HepG2 (cell line): ENCODE measurements around the gene NAA16. TPM values are rescaled to one million over a fixed set of nuclear protein-coding genes. Genes with fewer than 3 reads are reported as not detected.

Source experiments
- ATAC-seq: fragments of 200-7000 bp; cut with Tn5 transposase; 3 replicates; pipeline ENCODE4 v1.9.1; 2020; ENCODE audit warnings: mild to moderate bottlenecking, moderate library complexity
- BruUV-seq: library from RNA; stranded (reverse); fragments of 400-500 nt; replicated peaks from 2 replicates; lab custom pipeline; 2021; lab: Mats Ljungman, UMichigan
- CTCF ChIA-PET: fragments of 300-600 bp; formaldehyde crosslinking; extraction: SDS; loops from one replicate; lab custom pipeline; 2021; ENCODE audit warnings: low total read pairs, inconsistent platforms, low intra/inter-chr PET ratio; lab: Yijun Ruan, JAX
- POLR2A ChIA-PET: fragments of 350-600 bp; sonication (Branson Sonifier 250); formaldehyde crosslinking; loops from one replicate; lab custom pipeline; 2020; ENCODE audit warnings: antibody characterized with exemption, inconsistent platforms; lab: Yijun Ruan, JAX
- DNase-seq: peaks from one replicate; pipeline ENCODE4 v3.0.0-alpha.2; 2015; ENCODE audit warnings: low spot score
- FAIRE-seq: peaks from 3 replicates; lab custom pipeline; 2011; peaks lifted over from hg19 to GRCh38; lab: Jason Lieb, UNC
- H2AFZ ChIP-seq: one replicate; pipeline ENCODE4 v1.6.1; 2011; ENCODE audit warnings: low read length, inconsistent platforms
- H3K27ac ChIP-seq: fragments of 300-600 bp; 3 replicates; pipeline ENCODE4 v1.8.0; 2011; ENCODE audit warnings: mixed run types, mild to moderate bottlenecking, mixed read lengths, low read length, inconsistent platforms; ENCODE audit not compliant: insufficient read depth; ENCODE audit errors: extremely low read length
- H3K27me3 ChIP-seq, 2 experiments: fragments of 200-600 bp in 1 of 2; 2 replicates in 1 of 2; 3 replicates in 1 of 2; pipeline versions ENCODE4 v1.6.0 to v1.8.0; 2011; ENCODE audit warnings: low read length in 2 of 2, mild to moderate bottlenecking in 2 of 2, moderate library complexity in 2 of 2, inconsistent platforms in 1 of 2; ENCODE audit not compliant: insufficient read depth in 2 of 2, control insufficient read depth in 1 of 2
- H3K36me3 ChIP-seq, 2 experiments: fragments of 200-600 bp in 1 of 2; replicated peaks in 1 of 2; 2 replicates in 1 of 2; 3 replicates in 1 of 2; pipeline versions ENCODE4 v1.5.1 to v1.8.0; 2011; ENCODE audit warnings: low read length in 2 of 2, inconsistent platforms in 1 of 2; ENCODE audit not compliant: insufficient read depth in 2 of 2, control insufficient read depth in 1 of 2
- H3K4me1 ChIP-seq: 2 replicates; pipeline ENCODE4 v1.5.1; 2012; ENCODE audit warnings: low read length, inconsistent platforms; ENCODE audit not compliant: insufficient read depth
- H3K4me2 ChIP-seq: 2 replicates; pipeline ENCODE4 v1.6.0; 2011; ENCODE audit warnings: low read depth, low read length, inconsistent platforms
- H3K4me3 ChIP-seq, 3 experiments: fragments of 200-600 bp in 1 of 3; sonication (generic), shearing (Covaris generic) in 1 of 3; replicated peaks in 1 of 3; 2 replicates each; pipeline ENCODE4 v1.5.1; 2011 to 2016; ENCODE audit warnings: low read length in 3 of 3, inconsistent platforms in 2 of 3, low read depth in 2 of 3, mild to moderate bottlenecking in 2 of 3, control low read depth in 1 of 3, mixed read lengths in 1 of 3; ENCODE audit not compliant: insufficient read depth in 1 of 3
- H3K79me2 ChIP-seq: one replicate; pipeline ENCODE4 v1.6.1; 2011; ENCODE audit warnings: low read length, inconsistent platforms; ENCODE audit not compliant: insufficient read depth
- H3K9ac ChIP-seq: 2 replicates; pipeline ENCODE4 v1.6.0; 2011; ENCODE audit warnings: mild to moderate bottlenecking, low read depth, low read length, inconsistent platforms; ENCODE audit not compliant: insufficient read depth
- H3K9me3 ChIP-seq: 2 replicates; pipeline ENCODE4 v1.5.1; 2012; ENCODE audit warnings: mild to moderate bottlenecking, low read length
- H4K20me1 ChIP-seq: 2 replicates; pipeline ENCODE4 v1.6.0; 2011; ENCODE audit warnings: inconsistent platforms, mild to moderate bottlenecking, low read length, moderate library complexity; ENCODE audit not compliant: insufficient read depth
- CHD2 ChIP-seq: IDR thresholded peaks from 2 replicates; pipeline ENCODE4 v1.6.1; 2011; ENCODE audit warnings: low read depth, low read length, improper control_type of control experiment
- EHMT2 ChIP-seq: fragments of 200-600 bp; sonication (generic); IDR thresholded peaks from 2 replicates; pipeline ENCODE4 v1.7.0; 2017; ENCODE audit warnings: antibody characterized with exemption, low read depth, low read length, borderline replicate concordance
- FOXM1 ChIP-seq: sonication (generic); formaldehyde crosslinking; IDR thresholded peaks from 2 replicates; pipeline ENCODE4 v1.5.0; 2020; ENCODE audit warnings: missing genetic modification reagents
- HIVEP1 ChIP-seq: sonication (generic); formaldehyde crosslinking; IDR thresholded peaks from 2 replicates; pipeline ENCODE4 v1.4.0; 2020; ENCODE audit warnings: mild to moderate bottlenecking, missing genetic modification reagents
- MYPOP ChIP-seq: sonication (generic); formaldehyde crosslinking; IDR thresholded peaks from 2 replicates; pipeline ENCODE4 v1.8.1; 2023; ENCODE audit warnings: mild to moderate bottlenecking, moderate library complexity, missing genetic modification reagents
- NR2F1 ChIP-seq, 2 experiments: fragments of 450-650 bp in 1 of 2; formaldehyde crosslinking in 1 of 2; IDR thresholded peaks; 2 replicates each; pipeline versions ENCODE4 v1.5.0 to v1.6.1; 2016 to 2020; ENCODE audit warnings: mild to moderate bottlenecking in 1 of 2, missing compliant biosample characterization in 1 of 2, missing genetic modification reagents in 1 of 2, moderate library complexity in 1 of 2
- PAXIP1 ChIP-seq: sonication (generic); formaldehyde crosslinking; conservative IDR thresholded peaks from 2 replicates; pipeline ENCODE4 v1.4.0; 2020; ENCODE audit warnings: mild to moderate bottlenecking, missing genetic modification reagents, moderate library complexity
- SRSF1 ChIP-seq: fragments of 200-400 bp; formaldehyde crosslinking; optimal IDR thresholded peaks from 2 replicates; pipeline ENCODE3; 2017; ENCODE audit warnings: mild to moderate bottlenecking, low read depth, low read length, moderate library complexity
- ZFP36 ChIP-seq: fragments of 150-350 bp; IDR thresholded peaks from 2 replicates; pipeline ENCODE4 v1.6.1; 2018; ENCODE audit warnings: borderline replicate concordance, low read length, low read depth; ENCODE audit not compliant: partially characterized antibody
- ZNF484 ChIP-seq: sonication (generic); formaldehyde crosslinking; IDR thresholded peaks from 2 replicates; pipeline ENCODE4 v1.5.1; 2020; ENCODE audit warnings: mild to moderate bottlenecking, low read depth, missing genetic modification reagents, borderline replicate concordance
- ZNF570 ChIP-seq: sonication (generic); formaldehyde crosslinking; IDR thresholded peaks from 2 replicates; pipeline ENCODE4 v1.4.0; 2020; ENCODE audit warnings: mild to moderate bottlenecking, missing genetic modification reagents, borderline replicate concordance
- ZNF850 ChIP-seq: sonication (generic); formaldehyde crosslinking; conservative IDR thresholded peaks from 2 replicates; pipeline ENCODE4 v1.9.0; 2021; ENCODE audit warnings: mild to moderate bottlenecking, missing genetic modification reagents
- WGBS: methylation state at CpG from one replicate; pipeline ENCODE4 v1.1.6; 2017; ENCODE audit warnings: low lambda C conversion rate; 5-methylcytosine and 5-hydroxymethylcytosine counted together
- in situ Hi-C: cut with HindIII; loops from 2 replicates; pipeline ENCODE4 v1.10.0; 2017; ENCODE audit warnings: low pct_unique_long_range_greater_than_20kb; ENCODE audit not compliant: extremely low pct_ligation_motif_present
- intact Hi-C: fragments of 100-400 bp; cut with micrococcal nuclease; formaldehyde crosslinking; loops from one replicate; pipeline ENCODE4 v1.10.0; 2022; ENCODE audit not compliant: unreplicated experiment
- polyA plus RNA-seq, 8 experiments: library from polyadenylated mRNA; depleted of rRNA in 3 of 8; stranded (reverse) in 7 of 8; unstranded in 1 of 8; fragments of >200 nt; fragmentation: Illumina TruSeq in 4 of 8; extraction: Trizol in 4 of 8; gene quantifications; 2 replicates each; pipeline versions ENCODE4 v1.2.1 to v1.2.3, GENCODE V29; 2011 to 2016; ENCODE audit warnings: low read depth in 4 of 8, missing spikeins in 1 of 8, mixed read lengths in 1 of 8; ENCODE audit not compliant: insufficient read depth in 1 of 8
- total RNA-seq, 5 experiments: library from RNA; depleted of rRNA; stranded (reverse); fragments of >200 nt; fragmentation: Illumina TruSeq; extraction: Trizol; gene quantifications; 2 replicates each; pipeline ENCODE4 v1.2.3, GENCODE V29; 2016; ENCODE audit warnings: low read depth in 1 of 5

Gene NAA16
- total and polyA plus RNA-seq, 2 of the 13 experiments (the other 11 are each of a cell fraction or from before 2014, with no cell fraction given) = 9.2 to 15.1 TPM

DNA sequence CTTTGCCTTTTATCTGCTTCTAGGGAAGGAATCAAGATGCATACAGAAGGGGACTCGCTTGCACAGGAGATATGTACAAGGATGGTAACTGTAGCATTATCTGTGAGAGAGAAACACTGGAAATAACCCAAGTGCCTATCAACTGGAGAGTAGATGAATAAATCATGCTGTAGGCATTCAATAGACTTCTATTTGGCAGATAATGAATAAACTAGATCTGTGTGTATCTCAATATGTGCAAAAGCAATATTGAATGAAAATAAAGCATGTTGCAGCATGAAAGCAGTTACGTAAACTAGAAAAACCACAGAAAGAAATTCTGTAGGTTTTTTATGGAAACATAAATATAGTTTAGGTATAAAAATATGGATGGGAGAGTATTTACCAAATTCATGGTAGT, 107.7 kb downstream of the NAA16 start:
- H3K4me3 ChIP-seq = no peak overlapping the region
- no peak overlapping the region for H3K9ac ChIP-seq
- intact Hi-C loops = no loop called here
- no peaks in the 10 kb centered on the region for H4K20me1 ChIP-seq
- no peak overlapping the region for H3K27ac ChIP-seq
- no peak overlapping the region for H3K4me2 ChIP-seq
- ATAC-seq (no peak), FAIRE-seq (no peak), DNase-seq (no peak)
- peaks cover 17% of the 10 kb centered on the region for H3K4me1 ChIP-seq
- H2AFZ ChIP-seq = no peak overlapping the region
- CTCF ChIA-PET = no interaction called here
- POLR2A ChIA-PET = no interaction called here
- no peaks in the 10 kb centered on the region for H3K79me2 ChIP-seq
- H3K9me3 ChIP-seq = no peaks in the 10 kb centered on the region
- WGBS = 76% methylated on average over 2 of the region's 2 CpGs
- H3K36me3 ChIP-seq = no peaks in the 10 kb centered on the region
- BruUV-seq = no TSS peak
- in situ Hi-C loops = loop anchor here (25.0 kb wide), 1 partner anchor 694 kb away; no protein-coding TSS in a partner anchor
- no peaks in the 10 kb centered on the region for H3K27me3 ChIP-seq
- TF ChIP-seq NR2F1 (CRISPR knock-in tag; IDR thresholded peaks at IDR 0.05) = no peak
- no peak for TF ChIP-seq EHMT2
- TF ChIP-seq PAXIP1 (CRISPR knock-in tag) = no peak
- TF ChIP-seq ZNF850 = no peak
- TF ChIP-seq MYPOP = no peak
- no peak for TF ChIP-seq CHD2
- no peak for TF ChIP-seq ZNF570 (CRISPR knock-in tag)
- TF ChIP-seq ZFP36 = no peak
- TF ChIP-seq ZNF484 (CRISPR knock-in tag) = no peak
- no peak for TF ChIP-seq HIVEP1 (CRISPR knock-in tag)
- no peak for TF ChIP-seq SRSF1
- no peak for TF ChIP-seq FOXM1 (CRISPR knock-in tag)
